Adrenal gland (tissue), 12 donors: ENCODE data around the gene MED12L. TPM values are rescaled to one million over a fixed set of nuclear protein-coding genes. Genes with fewer than 3 reads are reported as not detected.
A peak's percentile ranks its signal among the peaks of the same experiment; 100 is the strongest.

ENCODE experiments used
- DNase-seq, 7 donors: peaks; one replicate each; pipeline ENCODE4 v3.0.0-alpha.2; 2019 to 2020
- H3K27ac ChIP-seq, 5 donors: fragments of 200-600 bp; sonication (generic) in 4 of 5; 1 replicate in 3 of 5; 2 replicates in 2 of 5; pipeline versions ENCODE4 v1.5.1 to v1.8.0; 2016 to 2020; ENCODE audit warnings: mild to moderate bottlenecking in 1 of 5
- H3K27me3 ChIP-seq: fragments of 200-600 bp; 2 replicates; pipeline ENCODE4 v1.8.0; 2021
- H3K36me3 ChIP-seq, 2 donors: fragments of 200-600 bp; replicated peaks in 1 of 2; 1 replicate in 1 of 2; 2 replicates in 1 of 2; pipeline versions ENCODE4 v1.5.1 to v1.8.0; 2018 to 2022
- H3K4me1 ChIP-seq, 2 donors: fragments of 200-600 bp; replicated peaks in 1 of 2; 1 replicate in 1 of 2; 2 replicates in 1 of 2; pipeline versions ENCODE4 v1.5.1 to v1.8.0; 2018 to 2021
- H3K4me3 ChIP-seq, 4 donors: fragments of 200-600 bp; sonication (generic) in 3 of 4; one replicate each; pipeline ENCODE4 v1.5.1; 2016 to 2018
- H3K9me3 ChIP-seq, 3 donors: fragments of 200-600 bp; sonication (generic) in 1 of 3; replicated peaks in 1 of 3; 1 replicate in 2 of 3; 2 replicates in 1 of 3; pipeline versions ENCODE4 v1.5.1 to v1.8.0; 2016 to 2021
- CTCF ChIP-seq, 6 experiments: fragments of 450-650 bp in 4 of 6; fragments of 200-600 bp in 2 of 6; sonication (generic) in 1 of 6; IDR thresholded peaks; 1 replicate in 5 of 6; 2 replicates in 1 of 6; pipeline versions ENCODE4 v1.5.1 to v1.8.0; 2016 to 2021; ENCODE audit warnings: antibody characterized with exemption in 6 of 6, mild to moderate bottlenecking in 2 of 6, moderate library complexity in 1 of 6
- POLR2A ChIP-seq, 2 donors: fragments of 450-650 bp; IDR thresholded peaks; one replicate each; pipeline ENCODE4 v1.6.1; 2017; ENCODE audit warnings: antibody characterized with exemption in 2 of 2, mild to moderate bottlenecking in 2 of 2, moderate library complexity in 1 of 2
- WGBS, 4 donors: extraction: QIAGEN DNeasy Blood & Tissue Kit in 2 of 4; methylation state at CpG; one replicate each; pipeline versions ENCODE4 v1.1.5 to v1.1.7; 2013 to 2017; 5-methylcytosine and 5-hydroxymethylcytosine counted together
- intact Hi-C, 2 donors: fragments of 100-400 bp; cut with DNase I; formaldehyde crosslinking; loops; one replicate each; pipeline versions ENCODE4 v1.14.1 to v1.15.0; 2022 to 2023
- polyA plus RNA-seq, 3 donors: library from polyadenylated mRNA; stranded (reverse); fragments of 200-250 nt in 2 of 3; fragments of 350-450 nt in 1 of 3; fragmentation: Illumina TruSeq in 1 of 3; extraction: RNeasy Lipid Tissue Mini Kit (QIAGEN cat#74804) in 1 of 3; gene quantifications; one replicate each; pipeline ENCODE4 v1.2.3, GENCODE V29; 2013 to 2014
- total RNA-seq, 9 donors: library from RNA; depleted of rRNA in 4 of 9; stranded (reverse); fragments of >200 nt in 4 of 9; fragments of 120-200 nt in 1 of 9; fragmentation: NEBNext Ultra II Directional in 1 of 9; extraction: Animal tissue kit (Norgen Biotek cat#: 25700) in 1 of 9; gene quantifications; one replicate each; pipeline versions ENCODE4 v1.1.0 to v1.2.4, GENCODE V29; 2013 to 2023
- donor health status: healthy with polysubstance abuse.
- donor health status: Bipolar disorder and iron deficiency.
- donor health status: DM: yes; HTN: yes; CAD: no.
- donor health status: DM: no; HTN: no; CAD: no.
- donor health status: DM: no; HTN: no; CAD: no.
- donor health status: DM: yes; HTN: yes; CAD: no.

The MED12L gene
- total and polyA plus RNA-seq, 12 donors: 0.77 to 25.0 (median 6.3) TPM

- intact Hi-C loops: loop anchor here (5.0 kb wide), 3 partner anchors 56 to 116 kb away; no protein-coding TSS in a partner anchor
- Histone ChIP-seq H3K9me3 (no peaks in the 10 kb centered on the region), H3K36me3 (no peaks in the 10 kb centered on the region), H3K27me3 (no peaks in the 10 kb centered on the region), H3K4me1 (peaks cover 0 to 17% of the 10 kb centered on the region in 2 donors), H3K4me3 (no peak overlapping the region), H3K27ac (peak overlapping the region in 1 of 5 donors; percentile 28)
- no peak for TF ChIP-seq CTCF (IDR thresholded peaks at IDR 0.05)
- no peak for TF ChIP-seq POLR2A (IDR thresholded peaks at IDR 0.05)
- no peak for DNase-seq
- 57 to 67% (median 58%) methylated on average over 4 of the region's 4 CpGs for WGBS, 4 donors
Observed at GRCh38 chr3:151283387-151283786, 197.9 kb downstream of the MED12L start.

- TF ChIP-seq POLR2A (IDR thresholded peaks at IDR 0.05) (no peak), CTCF (IDR thresholded peaks at IDR 0.05) (no peak)
- no peaks in the 10 kb centered on the region for H3K9me3 ChIP-seq
- intact Hi-C loops: loop anchor here (5.0 kb wide), 3 partner anchors 57 to 117 kb away; no protein-coding TSS in a partner anchor
- no peak overlapping the region for H3K4me3 ChIP-seq
- peaks cover 0 to 17% of the 10 kb centered on the region in 2 donors for H3K4me1 ChIP-seq
- H3K36me3 ChIP-seq: no peaks in the 10 kb centered on the region
- 35 to 44% (median 39%) methylated on average over 5 of the region's 5 CpGs for WGBS, 4 donors
- DNase-seq: peak in 1 of 7 donors; percentile 13
- peak overlapping the region in 1 of 5 donors; percentile 28 for H3K27ac ChIP-seq
- no peaks in the 10 kb centered on the region for H3K27me3 ChIP-seq
Observed at GRCh38 chr3:151283907-151284461, 198.5 kb downstream of the MED12L start.

GRCh38 chr3:151285940-151286339 is 200.5 kb downstream of the MED12L start:
- intact Hi-C loops: no loop called here
- no peak for TF ChIP-seq POLR2A (IDR thresholded peaks at IDR 0.05)
- no peak for TF ChIP-seq CTCF (IDR thresholded peaks at IDR 0.05)
- H3K27me3 ChIP-seq: no peaks in the 10 kb centered on the region
- no peaks in the 10 kb centered on the region for H3K9me3 ChIP-seq
- no peak for DNase-seq
- H3K36me3 ChIP-seq: no peaks in the 10 kb centered on the region
- H3K27ac ChIP-seq: no peak overlapping the region
- peaks cover 0 to 17% of the 10 kb centered on the region in 2 donors for H3K4me1 ChIP-seq
- WGBS, 4 donors: 79 to 92% (median 90%) methylated on average over 1 of the region's 1 CpG
- no peak overlapping the region for H3K4me3 ChIP-seq

- Histone ChIP-seq H3K27me3 (no peaks in the 10 kb centered on the region), H3K36me3 (no peaks in the 10 kb centered on the region), H3K4me3 (no peak overlapping the region), H3K4me1 (no peaks in the 10 kb centered on the region), H3K9me3 (no peaks in the 10 kb centered on the region), H3K27ac (no peak overlapping the region)
- TF ChIP-seq POLR2A (IDR thresholded peaks at IDR 0.05) (no peak), CTCF (IDR thresholded peaks at IDR 0.05) (no peak)
- no peak for DNase-seq
- intact Hi-C loops: no loop called here
- WGBS, 4 donors: 17 to 79% (median 50%) methylated on average over 3 of the region's 3 CpGs
Observed at GRCh38 chr3:151289445-151289844, 204.0 kb downstream of the MED12L start.
